Measurements from ENCODE around the gene DPYD. TPM values are rescaled to one million over a fixed set of nuclear protein-coding genes. Genes with fewer than 3 reads are reported as not detected.

The DPYD gene
- total RNA-seq, 1 donor from 2014 or later = 8.1 TPM

DNA sequence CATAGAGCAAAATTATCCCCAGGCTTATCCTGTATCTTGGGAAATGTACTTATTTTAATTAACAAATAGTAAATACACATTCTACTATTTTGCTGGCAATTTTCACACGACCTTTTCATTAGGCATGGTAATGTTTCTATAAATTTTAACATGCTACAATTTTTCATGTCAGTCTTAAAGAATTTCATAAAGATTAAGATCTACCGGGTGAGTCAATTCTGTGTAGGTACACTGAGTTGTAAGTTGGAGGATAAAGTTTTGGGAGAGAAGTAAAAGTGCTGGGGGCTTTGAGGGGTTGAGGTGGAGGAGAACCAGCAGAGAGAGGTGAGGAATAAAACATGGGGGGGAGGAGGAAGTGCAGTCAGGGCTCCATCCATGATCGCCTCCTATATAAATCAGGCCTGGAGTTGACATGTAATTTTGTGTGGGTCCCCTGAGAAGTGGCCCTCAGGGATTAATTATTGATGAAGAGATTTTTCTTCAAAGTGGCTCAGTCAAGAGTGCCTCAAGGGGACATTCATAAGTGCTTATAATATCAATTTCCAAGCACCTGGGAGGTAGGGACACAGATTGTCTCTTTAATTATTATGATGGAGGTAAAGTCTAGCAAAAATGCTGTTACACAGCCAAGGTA, 7.2 kb downstream of the DPYD start:
- no peaks in the 10 kb centered on the region for H3K9me3 Mint-ChIP-seq (ENCODE audit: low read depth)
- H3K27ac Mint-ChIP-seq = no peak overlapping the region
- no peaks in the 10 kb centered on the region for H3K36me3 Mint-ChIP-seq (ENCODE audit: insufficient read depth)
- no peaks in the 10 kb centered on the region for H3K27me3 Mint-ChIP-seq
- H3K4me1 Mint-ChIP-seq (ENCODE audit: low read depth) = peaks cover 6% of the 10 kb centered on the region
- no peak for TF ChIP-seq CTCF (IDR thresholded peaks at IDR 0.05; ENCODE audit: unreplicated experiment)
- no peak for DNase-seq (ENCODE audit: low spot score, unreplicated experiment)
- H3K4me3 Mint-ChIP-seq (ENCODE audit: low read depth) = no peak overlapping the region

DNA sequence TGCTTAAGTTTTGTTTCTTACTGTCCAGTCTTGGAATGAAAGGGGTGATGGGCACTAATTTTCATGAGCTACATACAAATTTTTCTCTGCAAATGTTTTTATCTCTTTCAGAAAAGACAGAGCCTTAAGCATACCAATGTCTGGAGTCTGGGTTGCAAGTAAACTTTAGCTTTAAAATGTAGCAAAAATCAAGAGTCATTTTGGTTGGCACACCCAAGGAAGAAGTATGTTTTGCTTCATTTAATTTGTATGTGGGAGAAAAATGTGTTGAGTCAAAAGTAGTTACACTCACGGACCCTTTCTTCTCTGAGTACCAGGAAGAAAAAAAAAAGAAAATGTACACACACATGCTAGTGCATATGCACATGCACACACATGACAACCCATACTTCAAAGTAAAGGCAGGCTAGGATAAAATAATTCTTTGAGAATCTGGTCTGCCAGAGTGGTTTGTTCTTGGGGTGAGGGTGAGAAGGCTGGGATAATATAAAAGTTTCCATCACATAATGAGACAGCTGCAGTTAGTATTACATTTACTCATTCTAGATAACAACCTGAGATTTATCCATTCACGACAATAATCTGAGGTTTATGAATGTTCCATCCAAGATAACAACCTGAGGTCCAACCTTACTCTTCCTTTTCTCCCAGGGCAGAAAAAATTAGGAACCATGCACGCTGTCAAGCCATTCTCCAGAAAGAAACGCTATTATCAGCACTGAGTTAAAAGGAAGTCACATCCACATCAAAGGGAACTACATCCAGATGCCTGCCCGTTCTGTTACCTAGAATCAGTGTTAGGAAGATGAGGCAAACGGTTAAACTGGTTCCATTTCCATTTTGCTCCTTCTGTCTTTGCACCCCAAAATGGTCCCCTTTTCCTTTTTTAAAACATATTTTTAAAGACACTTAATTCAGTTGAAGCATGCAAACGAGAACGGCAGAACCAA, 9.3 kb downstream of the DPYD start:
- peaks cover 1% of the 10 kb centered on the region for H3K4me1 Mint-ChIP-seq (ENCODE audit: low read depth)
- no peak overlapping the region for H3K4me3 Mint-ChIP-seq (ENCODE audit: low read depth)
- no peaks in the 10 kb centered on the region for H3K9me3 Mint-ChIP-seq (ENCODE audit: low read depth)
- no peak overlapping the region for H3K27ac Mint-ChIP-seq
- TF ChIP-seq CTCF (IDR thresholded peaks at IDR 0.05; ENCODE audit: unreplicated experiment) = no peak
- H3K36me3 Mint-ChIP-seq (ENCODE audit: insufficient read depth) = no peaks in the 10 kb centered on the region
- no peak for DNase-seq (ENCODE audit: low spot score, unreplicated experiment)
- H3K27me3 Mint-ChIP-seq = no peaks in the 10 kb centered on the region

DNA sequence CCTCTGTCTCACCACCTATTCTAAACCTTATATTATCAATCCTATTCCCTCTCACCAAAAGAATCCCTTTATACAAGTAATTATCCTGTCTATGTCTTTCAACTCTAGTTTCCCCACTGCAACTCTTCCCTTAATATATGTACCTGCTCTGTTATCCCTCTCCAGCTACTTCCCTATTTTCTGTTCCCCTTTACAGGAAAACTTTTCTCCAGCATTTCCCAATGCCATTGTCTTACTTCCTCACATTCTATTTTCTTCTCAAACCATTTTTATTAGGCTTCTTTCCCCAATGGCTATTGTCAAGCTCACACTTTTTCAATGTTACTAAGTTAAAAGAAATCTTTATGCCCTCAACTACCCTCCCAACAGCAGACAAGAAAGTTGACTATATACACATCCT, 11.6 kb downstream of the DPYD start:
- TF ChIP-seq CTCF (IDR thresholded peaks at IDR 0.05; ENCODE audit: unreplicated experiment) = no peak
- no peaks in the 10 kb centered on the region for H3K27me3 Mint-ChIP-seq
- no peaks in the 10 kb centered on the region for H3K9me3 Mint-ChIP-seq (ENCODE audit: low read depth)
- no peak for DNase-seq (ENCODE audit: low spot score, unreplicated experiment)
- H3K4me1 Mint-ChIP-seq (ENCODE audit: low read depth) = peaks cover 1% of the 10 kb centered on the region
- no peak overlapping the region for H3K27ac Mint-ChIP-seq
- no peak overlapping the region for H3K4me3 Mint-ChIP-seq (ENCODE audit: low read depth)
- H3K36me3 Mint-ChIP-seq (ENCODE audit: insufficient read depth) = no peaks in the 10 kb centered on the region

DNA sequence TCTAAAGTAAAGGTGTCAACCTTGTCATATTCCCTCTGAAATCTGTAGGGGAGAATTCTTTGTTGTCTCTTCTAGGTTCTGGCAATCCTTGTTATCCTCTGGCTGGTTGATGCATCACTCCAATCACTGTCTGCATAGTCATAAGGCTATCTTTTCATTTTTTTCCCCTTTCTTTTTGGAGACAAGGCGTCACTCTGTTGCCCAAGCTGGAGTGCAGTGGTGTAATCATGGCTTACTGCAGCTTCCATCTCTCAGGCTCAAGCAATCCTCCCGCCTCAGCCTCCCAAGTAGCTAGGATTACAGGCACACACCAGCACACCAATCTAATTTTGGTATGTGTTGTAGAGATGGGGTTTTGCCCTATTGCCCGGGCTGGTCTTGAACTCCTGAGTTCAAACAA, 12.9 kb downstream of the DPYD start:
- Mint-ChIP-seq H3K27ac (no peak overlapping the region), H3K4me3 (ENCODE audit: low read depth) (no peak overlapping the region), H3K9me3 (ENCODE audit: low read depth) (no peaks in the 10 kb centered on the region), H3K27me3 (no peaks in the 10 kb centered on the region), H3K36me3 (ENCODE audit: insufficient read depth) (no peaks in the 10 kb centered on the region), H3K4me1 (ENCODE audit: low read depth) (peaks cover 1% of the 10 kb centered on the region)
- no peak for DNase-seq (ENCODE audit: low spot score, unreplicated experiment)
- TF ChIP-seq CTCF (IDR thresholded peaks at IDR 0.05; ENCODE audit: unreplicated experiment) = no peak

DNA sequence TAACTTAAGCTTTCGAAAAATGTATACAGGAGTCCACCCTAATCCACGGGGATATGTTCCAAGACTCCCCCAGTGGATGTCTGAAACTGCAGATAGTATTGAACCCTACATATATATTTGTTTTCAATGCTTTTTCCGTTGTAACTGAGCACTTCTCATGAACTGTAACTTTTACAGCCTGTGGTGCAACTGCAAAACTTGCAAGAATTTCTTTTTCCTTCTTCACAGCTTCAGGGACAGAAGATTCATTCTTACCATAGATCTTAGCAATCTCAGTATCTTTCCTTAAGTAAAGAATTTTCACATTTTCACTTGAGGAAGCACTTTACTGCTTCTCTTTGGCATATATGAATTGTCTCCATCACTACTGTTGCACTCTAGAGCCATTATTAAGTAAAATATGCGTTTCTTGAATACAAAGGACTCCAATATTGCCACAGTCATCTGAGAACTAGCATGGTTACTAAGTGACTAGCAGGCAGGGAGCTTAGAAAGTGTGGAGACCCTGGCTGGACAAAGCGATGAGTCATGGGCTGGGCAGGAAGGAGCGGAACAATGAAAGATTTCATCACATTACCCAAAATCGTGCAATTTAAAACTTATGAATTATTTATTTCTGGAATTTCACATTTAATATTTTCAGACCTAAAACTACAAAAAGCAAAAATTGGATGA, 14.1 kb downstream of the DPYD start:
- no peak for TF ChIP-seq CTCF (IDR thresholded peaks at IDR 0.05; ENCODE audit: unreplicated experiment)
- Mint-ChIP-seq H3K36me3 (ENCODE audit: insufficient read depth) (no peaks in the 10 kb centered on the region), H3K9me3 (ENCODE audit: low read depth) (no peaks in the 10 kb centered on the region), H3K4me3 (ENCODE audit: low read depth) (no peak overlapping the region), H3K4me1 (ENCODE audit: low read depth) (peaks cover 1% of the 10 kb centered on the region), H3K27ac (no peak overlapping the region), H3K27me3 (no peaks in the 10 kb centered on the region)
- DNase-seq (ENCODE audit: low spot score, unreplicated experiment) = no peak
